GM13977 (cell line): Measurements from ENCODE around the gene IL1RAPL1.

ENCODE experiments used
- DNase-seq: peaks from one replicate; pipeline ENCODE4 v3.0.0; 2012; ENCODE audit warnings: low spot score
- CTCF ChIP-seq: IDR thresholded peaks from 2 replicates; pipeline ENCODE4 v1.5.1; 2012; ENCODE audit warnings: mild to moderate bottlenecking, control low read depth; ENCODE audit not compliant: insufficient read depth; ENCODE audit errors: extremely low read depth, missing control alignments
- in situ Hi-C: fragments of 300-500 bp; cut with MboI; formaldehyde crosslinking; loops from one replicate; pipeline ENCODE4 v1.12.0; 2022; ENCODE audit warnings: low sequenced_read_pairs, low pct_unique_long_range_greater_than_20kb, mixed read lengths, inconsistent platforms; ENCODE audit not compliant: unreplicated experiment

IL1RAPL1 gene

GRCh38 chrX:29535212-29536162 lies 948.2 kb downstream of the IL1RAPL1 start:
- in situ Hi-C loops = no loop called here
- no peak for TF ChIP-seq CTCF
- no peak for DNase-seq

GRCh38 chrX:29541038-29541437 lies 953.8 kb downstream of the IL1RAPL1 start:
- no peak for DNase-seq
- no peak for TF ChIP-seq CTCF
- in situ Hi-C loops = no loop called here

GRCh38 chrX:29542152-29542551 lies 954.9 kb downstream of the IL1RAPL1 start:
- no peak for DNase-seq
- in situ Hi-C loops = no loop called here
- TF ChIP-seq CTCF = no peak

GRCh38 chrX:29545878-29546277 lies 958.6 kb downstream of the IL1RAPL1 start:
- no peak for TF ChIP-seq CTCF
- in situ Hi-C loops = no loop called here
- DNase-seq = no peak

- no peak for TF ChIP-seq CTCF
- in situ Hi-C loops = no loop called here
- DNase-seq = no peak
Observed at GRCh38 chrX:29547877-29548276, 960.6 kb downstream of the IL1RAPL1 start.

GRCh38 chrX:29553542-29553941 lies 966.3 kb downstream of the IL1RAPL1 start:
- no peak for TF ChIP-seq CTCF
- in situ Hi-C loops = no loop called here
- no peak for DNase-seq
